Measurements from ENCODE around the gene CCDC127.

CCDC127 gene

DNA sequence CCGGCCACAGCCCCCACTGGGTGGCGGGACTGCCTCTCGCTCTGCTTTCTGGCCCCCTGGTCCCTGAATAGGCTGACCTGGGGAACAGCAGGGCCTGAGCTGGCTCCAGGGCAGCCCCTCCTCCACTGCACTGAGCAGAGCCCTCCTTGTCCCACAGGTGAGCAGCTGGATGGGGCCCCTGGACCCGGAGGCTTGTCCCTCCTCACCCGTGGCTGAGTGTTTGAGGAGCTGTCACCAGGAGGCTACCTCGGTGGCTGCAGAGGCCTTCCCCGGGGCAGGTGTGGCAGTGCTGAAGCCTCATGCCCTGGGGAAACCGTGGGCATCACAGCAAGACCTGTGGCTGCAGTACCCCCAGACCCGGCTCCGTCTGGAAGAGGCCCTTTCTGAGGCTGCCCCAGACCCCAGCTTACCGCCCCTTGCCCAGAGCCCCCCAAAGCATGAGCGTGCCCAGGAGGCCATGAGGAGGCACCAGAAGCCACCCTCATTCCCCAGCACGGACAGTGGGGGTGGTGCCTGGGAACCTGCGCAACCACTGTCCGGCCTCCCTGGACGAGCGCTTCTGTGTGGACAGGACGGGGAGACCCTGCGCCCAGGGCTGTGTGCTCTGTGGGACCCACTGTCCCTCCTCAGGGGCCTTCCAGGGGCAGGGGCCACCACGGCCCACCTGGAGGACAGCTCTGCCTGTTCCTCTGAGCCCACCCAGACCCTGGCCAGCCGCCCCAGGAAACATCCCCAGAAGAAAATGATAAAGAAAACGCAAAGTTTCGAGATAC, 55.2 kb downstream of the CCDC127 start:
- in situ Hi-C loops (cut with HindIII; ENCODE audit: low pct_ligation_motif_present, low sequenced_read_pairs), result no loop called here
- H3K27me3 ChIP-seq (replicated peaks), result no peaks in the 10 kb centered on the region
- DNase-seq, result no peak
- no peak overlapping the region for H3K4me3 ChIP-seq (ENCODE audit: low read depth, low read length)
- no peak overlapping the region for H3K27ac ChIP-seq
- no peaks in the 10 kb centered on the region for H3K36me3 ChIP-seq (replicated peaks)
- TF ChIP-seq CTCF (IDR thresholded peaks at IDR 0.05; ENCODE audit: low read depth, low read length, missing control alignments), result no peak

GRCh38 chr5:162190-162564, 55.8 kb downstream of the CCDC127 start:
- TF ChIP-seq CTCF (IDR thresholded peaks at IDR 0.05; ENCODE audit: low read depth, low read length, missing control alignments), result no peak
- Histone ChIP-seq H3K36me3 (replicated peaks) (no peaks in the 10 kb centered on the region), H3K27ac (no peak overlapping the region), H3K27me3 (replicated peaks) (no peaks in the 10 kb centered on the region), H3K4me3 (ENCODE audit: low read depth, low read length) (no peak overlapping the region)
- DNase-seq, result no peak
- in situ Hi-C loops (cut with HindIII; ENCODE audit: low pct_ligation_motif_present, low sequenced_read_pairs), result no loop called here

DNA sequence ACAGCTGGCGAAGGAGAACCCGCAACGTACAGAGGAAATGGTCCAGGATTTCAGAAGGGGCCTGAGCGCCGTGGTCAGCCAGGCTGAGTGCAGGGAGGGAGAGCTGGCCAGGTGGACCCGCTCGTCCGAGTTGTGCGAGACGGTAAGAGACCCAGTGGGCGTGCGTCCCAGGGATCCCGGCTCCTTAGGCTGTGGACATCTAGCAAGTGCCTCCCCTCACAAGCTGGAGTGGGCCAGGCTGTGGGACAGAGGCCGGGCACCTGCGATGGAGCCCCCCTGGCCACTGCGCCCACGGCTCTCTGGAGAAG, 56.2 kb downstream of the CCDC127 start:
- no peak for DNase-seq
- Histone ChIP-seq H3K27ac (no peak overlapping the region), H3K4me3 (ENCODE audit: low read depth, low read length) (no peak overlapping the region), H3K27me3 (replicated peaks) (no peaks in the 10 kb centered on the region), H3K36me3 (replicated peaks) (no peaks in the 10 kb centered on the region)
- in situ Hi-C loops (cut with HindIII; ENCODE audit: low pct_ligation_motif_present, low sequenced_read_pairs), result no loop called here
- TF ChIP-seq CTCF (IDR thresholded peaks at IDR 0.05; ENCODE audit: low read depth, low read length, missing control alignments), result no peak

- no peak for DNase-seq
- Histone ChIP-seq H3K36me3 (replicated peaks) (no peaks in the 10 kb centered on the region), H3K27me3 (replicated peaks) (no peaks in the 10 kb centered on the region), H3K4me3 (ENCODE audit: low read depth, low read length) (no peak overlapping the region), H3K27ac (no peak overlapping the region)
- TF ChIP-seq CTCF (IDR thresholded peaks at IDR 0.05; ENCODE audit: low read depth, low read length, missing control alignments), result no peak
- in situ Hi-C loops (cut with HindIII; ENCODE audit: low pct_ligation_motif_present, low sequenced_read_pairs), result no loop called here
Observed at GRCh38 chr5:160921-161802, 56.8 kb downstream of the CCDC127 start.

DNA sequence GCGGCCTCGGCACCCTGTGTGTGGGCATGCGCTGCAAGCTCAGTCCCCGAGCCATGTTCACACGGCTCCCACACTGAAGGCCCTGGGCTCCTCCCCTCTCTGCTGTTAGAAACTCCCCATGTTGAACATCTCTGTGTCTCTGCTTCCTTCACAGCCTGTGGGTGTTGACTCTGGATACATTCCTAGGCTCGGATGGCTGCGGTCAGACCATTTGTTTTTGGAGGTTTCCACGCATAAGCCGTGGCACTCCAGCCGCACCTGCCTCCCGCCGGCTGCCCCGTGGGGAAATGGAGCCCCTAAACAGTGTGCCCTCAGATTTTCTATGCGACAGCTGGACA, 57.8 kb downstream of the CCDC127 start:
- Histone ChIP-seq H3K27me3 (replicated peaks) (no peaks in the 10 kb centered on the region), H3K36me3 (replicated peaks) (no peaks in the 10 kb centered on the region), H3K27ac (peak overlapping the region; percentile 78), H3K4me3 (ENCODE audit: low read depth, low read length) (no peak overlapping the region)
- DNase-seq, result peak; percentile 83
- no peak for TF ChIP-seq CTCF (IDR thresholded peaks at IDR 0.05; ENCODE audit: low read depth, low read length, missing control alignments)
- in situ Hi-C loops (cut with HindIII; ENCODE audit: low pct_ligation_motif_present, low sequenced_read_pairs), result no loop called here

Measured in brain microvascular endothelial cell (primary cell).